Brain microvascular endothelial cell (primary cell): ENCODE results near the gene ADAMTS8.

ENCODE experiments used
- DNase-seq: peaks from one replicate; pipeline ENCODE4 v3.0.0-alpha.2; 2020
- H3K27ac ChIP-seq: fragments of 250-450 bp; sonication (Bioruptor Pico); 2 replicates; pipeline ENCODE4 v1.5.1; 2020; ENCODE audit warnings: mild to moderate bottlenecking, moderate library complexity
- H3K27me3 ChIP-seq: fragments of 250-450 bp; sonication (Bioruptor Pico); replicated peaks from 2 replicates; pipeline ENCODE4 v1.5.1; 2020; ENCODE audit warnings: mild to moderate bottlenecking
- H3K36me3 ChIP-seq: fragments of 250-450 bp; sonication (Bioruptor Pico); replicated peaks from 2 replicates; pipeline ENCODE4 v1.5.1; 2020; ENCODE audit warnings: mild to moderate bottlenecking
- H3K4me3 ChIP-seq: 2 replicates; pipeline ENCODE4 v1.5.1; 2011; ENCODE audit warnings: low read depth, mild to moderate bottlenecking, control low read depth, low read length, moderate library complexity
- in situ Hi-C: cut with HindIII; loops from 2 replicates; pipeline ENCODE4 v1.10.0; 2017; ENCODE audit warnings: low sequenced_read_pairs, low pct_ligation_motif_present
- TF ChIP-seq, protein P1 (sequence below): IDR thresholded peaks from 2 replicates; pipeline ENCODE4 v1.5.1; 2011; ENCODE audit warnings: low read depth, mild to moderate bottlenecking, moderate library complexity, low read length, control low read depth, inconsistent platforms; ENCODE audit errors: missing control alignments

ADAMTS8 gene

GRCh38 chr11:130380778-130381177 lies 47.6 kb downstream of the ADAMTS8 start:
- in situ Hi-C loops, result loop anchor here (25.0 kb wide), 1 partner anchor 168 kb away; no protein-coding TSS in a partner anchor
- no peak overlapping the region for H3K27ac ChIP-seq
- H3K27me3 ChIP-seq, result peaks cover 19% of the 10 kb centered on the region
- no peak for DNase-seq
- H3K36me3 ChIP-seq, result no peaks in the 10 kb centered on the region
- H3K4me3 ChIP-seq, result no peak overlapping the region
- TF ChIP-seq, protein P1, sequence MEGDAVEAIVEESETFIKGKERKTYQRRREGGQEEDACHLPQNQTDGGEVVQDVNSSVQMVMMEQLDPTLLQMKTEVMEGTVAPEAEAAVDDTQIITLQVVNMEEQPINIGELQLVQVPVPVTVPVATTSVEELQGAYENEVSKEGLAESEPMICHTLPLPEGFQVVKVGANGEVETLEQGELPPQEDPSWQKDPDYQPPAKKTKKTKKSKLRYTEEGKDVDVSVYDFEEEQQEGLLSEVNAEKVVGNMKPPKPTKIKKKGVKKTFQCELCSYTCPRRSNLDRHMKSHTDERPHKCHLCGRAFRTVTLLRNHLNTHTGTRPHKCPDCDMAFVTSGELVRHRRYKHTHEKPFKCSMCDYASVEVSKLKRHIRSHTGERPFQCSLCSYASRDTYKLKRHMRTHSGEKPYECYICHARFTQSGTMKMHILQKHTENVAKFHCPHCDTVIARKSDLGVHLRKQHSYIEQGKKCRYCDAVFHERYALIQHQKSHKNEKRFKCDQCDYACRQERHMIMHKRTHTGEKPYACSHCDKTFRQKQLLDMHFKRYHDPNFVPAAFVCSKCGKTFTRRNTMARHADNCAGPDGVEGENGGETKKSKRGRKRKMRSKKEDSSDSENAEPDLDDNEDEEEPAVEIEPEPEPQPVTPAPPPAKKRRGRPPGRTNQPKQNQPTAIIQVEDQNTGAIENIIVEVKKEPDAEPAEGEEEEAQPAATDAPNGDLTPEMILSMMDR, result no peak

DNA sequence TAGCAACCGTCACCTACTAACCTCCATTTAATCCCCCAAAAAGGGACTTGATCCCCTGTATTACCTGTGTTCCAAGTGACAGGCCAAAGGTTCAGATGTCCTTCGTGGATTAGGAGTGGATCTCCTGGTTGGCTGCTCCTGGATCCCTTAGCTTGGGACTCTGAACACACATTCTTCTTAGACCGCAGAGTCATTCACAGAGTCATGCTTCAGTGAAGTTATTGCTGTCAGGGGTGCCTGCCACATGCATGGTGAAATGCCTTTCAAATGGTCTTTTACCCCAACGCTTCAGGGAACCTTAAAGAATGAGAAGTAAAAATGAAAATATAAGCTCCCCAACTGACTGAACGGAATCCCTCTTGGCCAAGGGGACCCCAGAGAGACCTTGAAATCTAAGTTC lies 49.1 kb downstream of the ADAMTS8 start:
- Histone ChIP-seq H3K36me3 (no peaks in the 10 kb centered on the region), H3K4me3 (no peak overlapping the region), H3K27me3 (peaks cover 19% of the 10 kb centered on the region), H3K27ac (no peak overlapping the region)
- TF ChIP-seq, protein P1, result no peak
- in situ Hi-C loops, result loop anchor here (25.0 kb wide), 1 partner anchor 167 kb away; no protein-coding TSS in a partner anchor
- no peak for DNase-seq

DNA sequence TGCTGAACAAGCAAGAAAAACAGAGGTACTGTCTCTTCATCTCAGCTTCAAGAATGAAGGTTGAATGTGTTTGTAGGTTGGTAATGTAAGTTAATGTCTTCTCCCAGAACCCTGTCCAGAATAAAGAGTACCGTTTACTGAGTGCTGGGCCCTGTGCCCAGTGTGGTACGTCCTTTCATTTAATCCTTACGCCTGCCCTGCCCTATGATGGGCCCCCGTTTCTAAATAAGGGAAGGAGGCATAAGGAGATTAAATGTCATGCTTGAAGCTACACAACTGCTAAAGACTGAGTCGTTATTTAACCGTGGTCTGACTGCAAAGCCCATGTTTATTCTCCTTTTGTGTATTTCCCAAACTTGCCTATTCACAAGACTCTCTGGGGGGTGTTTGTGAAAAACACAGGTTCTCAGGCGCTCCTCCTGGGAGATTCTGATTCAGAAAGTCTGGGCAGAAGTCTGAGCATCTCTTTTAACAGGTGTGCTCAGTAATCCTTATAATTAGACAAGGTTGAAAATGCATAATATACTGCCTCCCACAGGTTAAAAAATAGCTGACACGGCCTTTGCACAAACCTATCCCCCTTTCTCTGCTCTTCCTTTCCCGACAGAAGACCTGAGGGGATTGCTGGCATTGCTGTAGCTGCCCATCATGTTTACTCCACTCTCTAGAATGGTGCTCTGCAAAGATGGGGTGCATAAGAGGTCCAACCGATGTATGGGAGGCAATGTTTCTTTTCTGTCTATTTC lies 57.4 kb downstream of the ADAMTS8 start:
- no peak for DNase-seq
- in situ Hi-C loops, result no loop called here
- no peak overlapping the region for H3K27ac ChIP-seq
- H3K4me3 ChIP-seq, result no peak overlapping the region
- H3K27me3 ChIP-seq, result peaks cover 25% of the 10 kb centered on the region
- no peaks in the 10 kb centered on the region for H3K36me3 ChIP-seq
- TF ChIP-seq, protein P1, result peak; percentile 28

- TF ChIP-seq, protein P1, result no peak
- no peak for DNase-seq
- H3K27ac ChIP-seq, result no peak overlapping the region
- H3K4me3 ChIP-seq, result no peak overlapping the region
- in situ Hi-C loops, result no loop called here
- no peaks in the 10 kb centered on the region for H3K36me3 ChIP-seq
- H3K27me3 ChIP-seq, result peaks cover 25% of the 10 kb centered on the region
These were observed 58.7 kb downstream of the ADAMTS8 start for GRCh38 chr11:130369713-130370112.

DNA sequence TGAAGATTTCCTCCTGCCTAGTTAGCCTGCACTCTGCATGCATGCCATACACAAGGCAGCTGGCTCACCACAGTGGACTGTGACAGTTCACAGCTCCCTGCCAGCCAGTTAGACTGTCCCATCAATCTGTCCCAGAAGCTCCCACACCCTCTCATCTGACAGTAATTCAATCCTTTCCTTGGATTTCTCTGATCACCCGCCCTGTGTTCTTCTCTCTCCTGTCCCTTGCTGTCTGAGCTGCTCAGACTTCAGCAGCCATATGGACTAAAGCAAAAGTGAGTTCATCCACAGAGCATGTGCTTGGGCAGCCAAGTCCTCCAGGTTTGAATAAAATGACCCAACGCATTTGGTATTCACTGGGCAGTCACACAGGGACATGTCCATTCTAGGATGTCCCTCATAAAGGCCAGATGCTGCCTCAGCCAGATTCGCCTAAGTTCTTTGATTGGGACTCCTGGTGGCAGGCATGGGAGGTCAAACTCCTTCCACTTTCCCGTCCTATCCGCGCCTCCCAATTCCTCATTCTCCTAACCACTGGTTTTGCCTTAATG lies 59.2 kb downstream of the ADAMTS8 start:
- Histone ChIP-seq H3K27ac (no peak overlapping the region), H3K27me3 (peaks cover 25% of the 10 kb centered on the region), H3K36me3 (no peaks in the 10 kb centered on the region), H3K4me3 (no peak overlapping the region)
- DNase-seq, result no peak
- TF ChIP-seq, protein P1, result peak; percentile 17
- in situ Hi-C loops, result no loop called here
